CD4-positive, alpha-beta T cell (primary cell): ENCODE measurements around the gene IDNK. TPM values are rescaled to one million over a fixed set of nuclear protein-coding genes. Genes with fewer than 3 reads are reported as not detected.

Source experiments
- ATAC-seq: fragments of 200-7000 bp; cut with Tn5 transposase; one replicate; pipeline ENCODE4 v1.10.0; 2022; ENCODE audit warnings: mild to moderate bottlenecking; ENCODE audit not compliant: poor library complexity
- CTCF ChIA-PET: fragments of 350-600 bp; sonication (Branson Sonifier 250); formaldehyde crosslinking; loops from one replicate; lab custom pipeline; 2021; ENCODE audit warnings: antibody characterized with exemption, inconsistent platforms; lab: Charles Lee
- POLR2A ChIA-PET: fragments of 350-600 bp; sonication (Branson Sonifier 250); formaldehyde crosslinking; loops from one replicate; lab custom pipeline; 2021; ENCODE audit warnings: antibody characterized with exemption, inconsistent platforms; lab: Charles Lee
- DNase-seq, 14 experiments: peaks; one replicate each; pipeline ENCODE4 v3.0.0-alpha.2; 2013 to 2020; ENCODE audit warnings: mixed read lengths in 2 of 14
- H3K27ac ChIP-seq, 2 donors: one replicate each; pipeline versions ENCODE4 v1.5.1 to v1.7.0; 2013; ENCODE audit warnings: low read length in 2 of 2, low read depth in 1 of 2, mild to moderate bottlenecking in 1 of 2
- H3K27me3 ChIP-seq, 2 experiments: 1 replicate in 1 of 2; 2 replicates in 1 of 2; pipeline versions ENCODE4 v1.6.1 to v1.7.0; 2013; ENCODE audit warnings: low read length in 2 of 2, control low read depth in 1 of 2, mild to moderate bottlenecking in 1 of 2, moderate library complexity in 1 of 2; ENCODE audit not compliant: insufficient read depth in 2 of 2, control insufficient read depth in 1 of 2
- H3K36me3 ChIP-seq: one replicate; pipeline ENCODE4 v1.6.1; 2013; ENCODE audit warnings: low read length, control low read depth; ENCODE audit not compliant: insufficient read depth
- H3K4me1 ChIP-seq: one replicate; pipeline ENCODE4 v1.6.1; 2013; ENCODE audit warnings: low read length, control low read depth; ENCODE audit not compliant: insufficient read depth
- H3K4me3 ChIP-seq: one replicate; pipeline ENCODE4 v1.5.1; 2013; ENCODE audit warnings: mild to moderate bottlenecking, low read length, moderate library complexity
- H3K9me3 ChIP-seq, 2 experiments: 1 replicate in 1 of 2; 2 replicates in 1 of 2; pipeline versions ENCODE4 v1.6.1 to v1.7.0; 2013; ENCODE audit warnings: low read length in 2 of 2, mild to moderate bottlenecking in 2 of 2, control low read depth in 1 of 2, moderate library complexity in 1 of 2; ENCODE audit not compliant: control insufficient read depth in 1 of 2, insufficient read depth in 1 of 2
- H3K27ac Mint-ChIP-seq: one replicate; pipeline ENCODE4 v1.8.0; 2020; ENCODE audit warnings: mixed read lengths
- H3K27me3 Mint-ChIP-seq: one replicate; pipeline ENCODE4 v1.8.0; 2021; ENCODE audit warnings: mixed read lengths
- H3K36me3 Mint-ChIP-seq: one replicate; pipeline ENCODE4 v1.8.0; 2021; ENCODE audit warnings: low read depth, mixed read lengths
- H3K4me1 Mint-ChIP-seq: one replicate; pipeline ENCODE4 v1.8.0; 2021; ENCODE audit warnings: low read depth, mixed read lengths
- H3K4me3 Mint-ChIP-seq: one replicate; pipeline ENCODE4 v1.8.0; 2020; ENCODE audit warnings: mild to moderate bottlenecking, mixed read lengths
- H3K9me3 Mint-ChIP-seq: one replicate; pipeline ENCODE4 v1.8.0; 2020; ENCODE audit warnings: mixed read lengths
- CTCF ChIP-seq: fragments of 200-600 bp; IDR thresholded peaks from one replicate; pipeline ENCODE4 v1.8.0; 2022; ENCODE audit warnings: antibody characterized with exemption, mild to moderate bottlenecking
- intact Hi-C, 2 experiments: fragments of 100-400 bp; cut with DNase I in 1 of 2; cut with micrococcal nuclease in 1 of 2; formaldehyde crosslinking; loops; one replicate each; pipeline versions ENCODE4 v1.15.1 to v1.9.0; 2023 to 2025; cut with DNase I, micrococcal nuclease
- total RNA-seq, 174 experiments: library from RNA in 2 of 174; stranded (reverse) in 2 of 174; gene quantifications; one replicate each; pipeline ENCODE4 v1.2.3 and lab custom pipeline; 2021 to 2026

The IDNK gene
- total RNA-seq, 2 experiments from 2014 or later: 5.4 to 5.6 TPM

GRCh38 chr9:83677596-83677995 lies 54.7 kb downstream of the IDNK start:
- TF ChIP-seq CTCF: no peak
- POLR2A ChIA-PET: interaction anchor here (4.1 kb wide), 1 partner anchor 30 kb away, joined by 28 read pairs; the partner anchor contains the start of gene UBQLN1
- H3K9me3 ChIP-seq: no peaks in the 10 kb centered on the region
- ATAC-seq (no peak), DNase-seq (no peak)
- no peaks in the 10 kb centered on the region for H3K4me1 ChIP-seq
- H3K27ac Mint-ChIP-seq: no peak overlapping the region
- H3K27ac ChIP-seq: no peak overlapping the region
- CTCF ChIA-PET: interaction anchor here (0.7 kb wide), 1 partner anchor 301 kb away, joined by 4 read pairs; no protein-coding TSS in a partner anchor
- H3K4me3 Mint-ChIP-seq: no peak overlapping the region
- no peaks in the 10 kb centered on the region for H3K27me3 ChIP-seq
- peaks cover 29% of the 10 kb centered on the region for H3K4me1 Mint-ChIP-seq
- peaks cover 85% of the 10 kb centered on the region for H3K36me3 ChIP-seq
- no peaks in the 10 kb centered on the region for H3K9me3 Mint-ChIP-seq
- intact Hi-C loops: no loop called here
- H3K36me3 Mint-ChIP-seq: peaks cover 95% of the 10 kb centered on the region
- H3K4me3 ChIP-seq: no peak overlapping the region
- H3K27me3 Mint-ChIP-seq: no peaks in the 10 kb centered on the region

GRCh38 chr9:83680233-83680632 lies 57.3 kb downstream of the IDNK start:
- Mint-ChIP-seq H3K4me3 (no peak overlapping the region), H3K36me3 (peaks cover 87% of the 10 kb centered on the region), H3K9me3 (no peaks in the 10 kb centered on the region), H3K27ac (no peak overlapping the region), H3K27me3 (no peaks in the 10 kb centered on the region), H3K4me1 (peaks cover 27% of the 10 kb centered on the region)
- H3K27me3 ChIP-seq: no peaks in the 10 kb centered on the region
- H3K4me3 ChIP-seq: no peak overlapping the region
- H3K4me1 ChIP-seq: no peaks in the 10 kb centered on the region
- POLR2A ChIA-PET: interaction anchor here (4.1 kb wide), 1 partner anchor 28 kb away, joined by 28 read pairs; the partner anchor contains the start of gene UBQLN1
- peaks cover 73% of the 10 kb centered on the region for H3K36me3 ChIP-seq
- H3K27ac ChIP-seq: no peak overlapping the region
- ATAC-seq: no peak
- intact Hi-C loops: no loop called here
- TF ChIP-seq CTCF: no peak
- DNase-seq: no peak
- H3K9me3 ChIP-seq: no peaks in the 10 kb centered on the region
- CTCF ChIA-PET: interaction anchor here (0.7 to 1.7 kb wide), 3 partner anchors 8 to 60 kb away, joined by 3 to 4 read pairs (median 3); no protein-coding TSS in a partner anchor

GRCh38 chr9:83681490-83681889 lies 58.5 kb downstream of the IDNK start:
- Histone ChIP-seq H3K27ac (no peak overlapping the region), H3K9me3 (no peaks in the 10 kb centered on the region), H3K36me3 (peaks cover 62% of the 10 kb centered on the region), H3K4me3 (no peak overlapping the region), H3K4me1 (no peaks in the 10 kb centered on the region), H3K27me3 (no peaks in the 10 kb centered on the region)
- no peak for TF ChIP-seq CTCF
- intact Hi-C loops: no loop called here
- no peak for ATAC-seq
- Mint-ChIP-seq H3K4me3 (no peak overlapping the region), H3K4me1 (peaks cover 35% of the 10 kb centered on the region), H3K27me3 (no peaks in the 10 kb centered on the region), H3K36me3 (peaks cover 79% of the 10 kb centered on the region), H3K9me3 (no peaks in the 10 kb centered on the region), H3K27ac (peak overlapping the region; percentile 7)
- ChIA-PET CTCF (no interaction called here), POLR2A (interaction anchor here (1.8 kb wide), 1 partner anchor 26 kb away, joined by 6 read pairs; the partner anchor contains the start of gene UBQLN1)
- DNase-seq: no peak
